Thoracic aorta (tissue), 2 donors: ENCODE results near the gene GEN1. TPM values are rescaled to one million over a fixed set of nuclear protein-coding genes. Genes with fewer than 3 reads are reported as not detected.

Experiments
- ATAC-seq: fragments of 150-250 bp; one replicate; pipeline ENCODE4 v1.8.0; 2017; ENCODE audit warnings: low read depth; ENCODE audit not compliant: insufficient number of reproducible peaks, low FRiP score
- DNase-seq: peaks from one replicate; pipeline ENCODE4 v3.0.0-alpha.2; 2020; ENCODE audit warnings: low spot score
- H3K27ac ChIP-seq, 2 donors: fragments of 200-600 bp; sonication (generic); 1 replicate in 1 of 2; 2 replicates in 1 of 2; pipeline ENCODE4 v1.5.1; 2016; ENCODE audit warnings: mild to moderate bottlenecking in 2 of 2, moderate library complexity in 2 of 2
- H3K27me3 ChIP-seq: fragments of 200-600 bp; sonication (generic); replicated peaks from 2 replicates; pipeline ENCODE4 v1.6.0; 2016; ENCODE audit warnings: mild to moderate bottlenecking; ENCODE audit not compliant: insufficient read depth
- H3K36me3 ChIP-seq: fragments of 200-600 bp; sonication (generic); one replicate; pipeline ENCODE4 v1.5.1; 2016
- H3K4me1 ChIP-seq, 2 donors: fragments of 200-600 bp; sonication (generic); 1 replicate in 1 of 2; 2 replicates in 1 of 2; pipeline versions ENCODE4 v1.5.1 to v1.6.0; 2016; ENCODE audit warnings: low read depth in 2 of 2, mild to moderate bottlenecking in 1 of 2; ENCODE audit not compliant: control insufficient read depth in 1 of 2
- H3K4me3 ChIP-seq: fragments of 200-600 bp; sonication (generic); 2 replicates; pipeline ENCODE4 v1.5.1; 2016; ENCODE audit warnings: mild to moderate bottlenecking
- H3K9me3 ChIP-seq: fragments of 200-600 bp; sonication (generic); 2 replicates; pipeline ENCODE4 v1.5.1; 2016
- CTCF ChIP-seq: fragments of 200-600 bp; sonication (generic); IDR thresholded peaks from one replicate; pipeline ENCODE4 v1.5.1; 2019; ENCODE audit warnings: antibody characterized with exemption
- total RNA-seq, 2 donors: library from RNA; depleted of rRNA; stranded (reverse); fragments of >200 nt; gene quantifications; one replicate each; pipeline versions ENCODE4 v1.1.0 to v1.2.3, GENCODE V29; 2016

The GEN1 gene
- total RNA-seq, result 1 to 10 TPM; 3.7 to 4.9 TPM

GRCh38 chr2:17753803-17754663, at the start of gene GEN1, which contains the start of gene SMC6:
TSS of gene GEN1 (plus strand) at chr2:17754138. CDS start at chr2:17759944, 5,806 bp downstream.
TSS of gene SMC6 (minus strand) at chr2:17753810. CDS start at chr2:17745946, 7,864 bp downstream.
- TF ChIP-seq CTCF, result no peak
- H3K9me3 ChIP-seq, result no peaks in the 10 kb centered on the region
- H3K27me3 ChIP-seq, result no peaks in the 10 kb centered on the region
- H3K4me1 ChIP-seq, result peaks cover 11 to 22% of the 10 kb centered on the region in 2 donors
- peak within 1 kb of the TSS; percentile 94 to 96 for H3K27ac ChIP-seq
- H3K4me3 ChIP-seq, result peak within 1 kb of the TSS; percentile 89
- no peaks in the 10 kb centered on the region for H3K36me3 ChIP-seq
- ATAC-seq, result peak; percentile 96
- peak; percentile 58 for DNase-seq

GRCh38 chr2:17706845-17707244, 47.1 kb upstream of the GEN1 start:
- Histone ChIP-seq H3K36me3 (peaks cover 11% of the 10 kb centered on the region), H3K27me3 (no peaks in the 10 kb centered on the region), H3K9me3 (no peaks in the 10 kb centered on the region), H3K27ac (no peak overlapping the region), H3K4me1 (no peaks in the 10 kb centered on the region), H3K4me3 (no peak overlapping the region)
- ATAC-seq, result no peak
- DNase-seq, result no peak
- TF ChIP-seq CTCF, result no peak

- TF ChIP-seq CTCF, result no peak
- H3K27me3 ChIP-seq, result no peaks in the 10 kb centered on the region
- DNase-seq (no peak), ATAC-seq (no peak)
- peaks cover 22% of the 10 kb centered on the region for H3K36me3 ChIP-seq
- H3K4me3 ChIP-seq, result no peak overlapping the region
- H3K9me3 ChIP-seq, result no peaks in the 10 kb centered on the region
- H3K4me1 ChIP-seq, result no peaks in the 10 kb centered on the region
- no peak overlapping the region for H3K27ac ChIP-seq
Observed at GRCh38 chr2:17708501-17708900, 45.4 kb upstream of the GEN1 start.

DNA sequence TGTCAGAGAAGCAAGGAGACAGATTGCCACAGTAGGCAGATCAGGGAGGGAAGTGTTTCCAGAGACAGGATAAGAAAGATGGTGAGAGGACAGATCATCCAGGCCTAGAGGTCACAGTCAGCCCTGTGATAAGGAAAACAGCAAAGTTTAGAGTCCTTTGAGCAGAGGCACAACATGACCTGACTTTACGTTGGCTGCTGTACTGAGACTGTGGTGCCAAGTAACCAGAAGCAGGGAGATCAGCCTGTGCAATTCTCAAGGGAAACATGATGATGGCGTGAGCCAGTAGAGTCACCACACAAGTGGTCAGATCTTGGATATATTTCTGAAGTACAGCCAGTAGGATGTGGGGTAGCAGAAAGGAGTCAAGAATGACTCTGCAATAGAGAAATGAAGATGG, 44.0 kb upstream of the GEN1 start:
- no peaks in the 10 kb centered on the region for H3K4me1 ChIP-seq
- H3K36me3 ChIP-seq, result peaks cover 24% of the 10 kb centered on the region
- ATAC-seq (no peak), DNase-seq (no peak)
- no peak overlapping the region for H3K27ac ChIP-seq
- no peaks in the 10 kb centered on the region for H3K9me3 ChIP-seq
- no peak overlapping the region for H3K4me3 ChIP-seq
- H3K27me3 ChIP-seq, result no peaks in the 10 kb centered on the region
- TF ChIP-seq CTCF, result no peak

DNA sequence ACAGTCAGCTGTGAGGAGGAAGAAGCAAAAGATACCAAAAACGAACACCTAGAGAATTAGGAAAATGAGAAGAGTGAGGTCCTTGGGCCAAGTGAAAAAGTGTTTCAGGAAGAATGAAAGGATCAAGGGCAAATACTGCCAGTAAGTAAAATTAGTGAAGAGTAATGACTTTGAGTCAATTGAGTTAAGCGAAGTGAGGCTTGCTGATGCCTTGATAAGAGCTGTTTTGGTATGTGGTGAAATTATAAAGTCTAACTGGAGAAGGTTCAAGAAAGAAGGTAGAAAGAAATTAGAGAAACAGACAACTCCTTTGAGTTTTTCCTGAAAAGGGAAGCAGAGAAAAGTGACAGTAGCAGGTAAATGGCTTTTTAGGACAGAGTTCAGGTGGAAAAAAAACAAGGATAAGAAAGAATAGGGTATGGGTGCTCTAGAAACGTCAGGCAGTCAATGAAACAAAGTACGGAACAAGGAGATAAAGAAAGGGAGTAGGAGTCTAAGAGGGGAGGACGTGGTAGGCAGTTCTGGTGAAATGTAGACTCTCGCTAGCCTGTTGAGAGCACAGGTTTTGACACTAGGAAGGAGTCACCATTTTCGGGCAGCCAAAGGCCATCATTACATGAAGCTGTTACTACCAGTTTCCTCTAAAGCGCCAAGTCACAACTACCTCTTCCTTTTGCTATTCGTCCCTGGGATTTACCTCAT, 43.2 kb upstream of the GEN1 start:
- no peak for ATAC-seq

More for the DNA sequence above, 43.2 kb upstream of the GEN1 start:
- Histone ChIP-seq H3K27me3 (no peaks in the 10 kb centered on the region), H3K4me1 (no peaks in the 10 kb centered on the region), H3K27ac (no peak overlapping the region), H3K9me3 (no peaks in the 10 kb centered on the region), H3K36me3 (peaks cover 24% of the 10 kb centered on the region), H3K4me3 (no peak overlapping the region)
- DNase-seq, result no peak
- no peak for TF ChIP-seq CTCF
